ENCODE results near the gene SERPINB12. TPM values are rescaled to one million over a fixed set of nuclear protein-coding genes. Genes with fewer than 3 reads are reported as not detected.

Gene SERPINB12
- total and polyA plus RNA-seq, 4 experiments from 2014 or later, result not detected

- H3K27ac ChIP-seq (ENCODE audit: low read depth, low read length), result no peak overlapping the region
- no peaks in the 10 kb centered on the region for H3K36me3 ChIP-seq (ENCODE audit: insufficient read depth, low read length)
- H3K9me3 ChIP-seq (ENCODE audit: control insufficient read depth in 1 of 2, low read length in 2 of 2), result no peaks in the 10 kb centered on the region
- DNase-seq, result no peak
- intact Hi-C loops (cut with micrococcal nuclease), result no loop called here
- no peaks in the 10 kb centered on the region for H3K4me1 ChIP-seq (ENCODE audit: insufficient read depth, low read length)
- POLR2A ChIA-PET (ENCODE audit: partially characterized antibody), result no interaction called here
- no peak overlapping the region for H3K4me3 Mint-ChIP-seq
- H3K27ac Mint-ChIP-seq, result no peak overlapping the region
- H3K9me3 Mint-ChIP-seq, result peaks cover 0 to 2% (median 0%) of the 10 kb centered on the region in 8 donors
- H3K4me1 Mint-ChIP-seq, result no peaks in the 10 kb centered on the region
- H3K4me3 ChIP-seq (ENCODE audit: low read length in 2 of 2), result no peak overlapping the region
- CTCF ChIA-PET (ENCODE audit: partially characterized antibody), result no interaction called here
- H3K27me3 Mint-ChIP-seq, result peaks cover 5% of the 10 kb centered on the region in 2 donors
- H3K27me3 ChIP-seq (ENCODE audit: insufficient read depth, low read length), result no peaks in the 10 kb centered on the region
- H3K36me3 Mint-ChIP-seq, result no peaks in the 10 kb centered on the region
These were observed 22.4 kb downstream of the SERPINB12 start for GRCh38 chr18:63564561-63564960.

GRCh38 chr18:63567276-63567675, 25.1 kb downstream of the SERPINB12 start:
- POLR2A ChIA-PET (ENCODE audit: partially characterized antibody), result interaction anchor here (1.4 kb wide), 1 partner anchor 20 kb away, joined by 3 read pairs; the partner anchor contains the start of gene SERPINB13
- Mint-ChIP-seq H3K9me3 (peaks cover 0 to 1% (median 0%) of the 10 kb centered on the region in 8 donors), H3K4me1 (no peaks in the 10 kb centered on the region), H3K4me3 (no peak overlapping the region), H3K27me3 (peaks cover 3 to 5% of the 10 kb centered on the region in 2 donors), H3K36me3 (no peaks in the 10 kb centered on the region), H3K27ac (no peak overlapping the region)
- CTCF ChIA-PET (ENCODE audit: partially characterized antibody), result no interaction called here
- no peaks in the 10 kb centered on the region for H3K4me1 ChIP-seq (ENCODE audit: insufficient read depth, low read length)
- no peaks in the 10 kb centered on the region for H3K27me3 ChIP-seq (ENCODE audit: insufficient read depth, low read length)
- H3K4me3 ChIP-seq (ENCODE audit: low read length in 2 of 2), result no peak overlapping the region
- no peaks in the 10 kb centered on the region for H3K9me3 ChIP-seq (ENCODE audit: control insufficient read depth in 1 of 2, low read length in 2 of 2)
- H3K27ac ChIP-seq (ENCODE audit: low read depth, low read length), result no peak overlapping the region
- no peak for DNase-seq
- no peaks in the 10 kb centered on the region for H3K36me3 ChIP-seq (ENCODE audit: insufficient read depth, low read length)
- intact Hi-C loops (cut with micrococcal nuclease), result no loop called here

- no peaks in the 10 kb centered on the region for H3K9me3 ChIP-seq (ENCODE audit: control insufficient read depth in 1 of 2, low read length in 2 of 2)
- H3K27ac ChIP-seq (ENCODE audit: low read depth, low read length), result no peak overlapping the region
- H3K27me3 ChIP-seq (ENCODE audit: insufficient read depth, low read length), result no peaks in the 10 kb centered on the region
- ChIA-PET CTCF (ENCODE audit: partially characterized antibody) (no interaction called here), POLR2A (ENCODE audit: partially characterized antibody) (no interaction called here)
- no peaks in the 10 kb centered on the region for H3K4me1 ChIP-seq (ENCODE audit: insufficient read depth, low read length)
- Mint-ChIP-seq H3K27me3 (peaks cover 3 to 5% of the 10 kb centered on the region in 2 donors), H3K4me1 (no peaks in the 10 kb centered on the region), H3K4me3 (no peak overlapping the region), H3K36me3 (no peaks in the 10 kb centered on the region), H3K27ac (no peak overlapping the region), H3K9me3 (no peaks in the 10 kb centered on the region)
- intact Hi-C loops (cut with micrococcal nuclease), result no loop called here
- H3K36me3 ChIP-seq (ENCODE audit: insufficient read depth, low read length), result no peaks in the 10 kb centered on the region
- H3K4me3 ChIP-seq (ENCODE audit: low read length in 2 of 2), result no peak overlapping the region
- no peak for DNase-seq
These were observed 25.7 kb downstream of the SERPINB12 start for GRCh38 chr18:63567825-63568224.

- H3K4me3 Mint-ChIP-seq, result no peak overlapping the region
- intact Hi-C loops (cut with micrococcal nuclease), result no loop called here
- CTCF ChIA-PET (ENCODE audit: partially characterized antibody), result no interaction called here
These were observed 28.6 kb downstream of the SERPINB12 start for GRCh38 chr18:63570721-63571120.

GRCh38 chr18:63575681-63576080, 33.5 kb downstream of the SERPINB12 start:
- POLR2A ChIA-PET (ENCODE audit: partially characterized antibody), result no interaction called here
- intact Hi-C loops (cut with micrococcal nuclease), result no loop called here
- no peak overlapping the region for H3K27ac Mint-ChIP-seq
- H3K4me3 Mint-ChIP-seq, result no peak overlapping the region
- H3K27me3 ChIP-seq (ENCODE audit: insufficient read depth, low read length), result no peaks in the 10 kb centered on the region
- H3K27me3 Mint-ChIP-seq, result peaks cover 0 to 4% of the 10 kb centered on the region in 2 donors
- H3K4me1 ChIP-seq (ENCODE audit: insufficient read depth, low read length), result no peaks in the 10 kb centered on the region
- no peaks in the 10 kb centered on the region for H3K9me3 ChIP-seq (ENCODE audit: control insufficient read depth in 1 of 2, low read length in 2 of 2)
- CTCF ChIA-PET (ENCODE audit: partially characterized antibody), result no interaction called here
- H3K9me3 Mint-ChIP-seq, result peaks cover 0 to 1% (median 0%) of the 10 kb centered on the region in 8 donors
- no peak overlapping the region for H3K4me3 ChIP-seq (ENCODE audit: low read length in 2 of 2)
- H3K36me3 ChIP-seq (ENCODE audit: insufficient read depth, low read length), result no peaks in the 10 kb centered on the region
- H3K36me3 Mint-ChIP-seq, result no peaks in the 10 kb centered on the region
- no peak for DNase-seq
- no peaks in the 10 kb centered on the region for H3K4me1 Mint-ChIP-seq
- H3K27ac ChIP-seq (ENCODE audit: low read depth, low read length), result no peak overlapping the region

More at GRCh38 chr18:63570721-63571120, 28.6 kb downstream of the SERPINB12 start:
- no peaks in the 10 kb centered on the region for H3K36me3 Mint-ChIP-seq
- no peak overlapping the region for H3K27ac Mint-ChIP-seq
- Histone ChIP-seq H3K9me3 (ENCODE audit: control insufficient read depth in 1 of 2, low read length in 2 of 2) (no peaks in the 10 kb centered on the region), H3K4me1 (ENCODE audit: insufficient read depth, low read length) (no peaks in the 10 kb centered on the region), H3K27me3 (ENCODE audit: insufficient read depth, low read length) (no peaks in the 10 kb centered on the region), H3K36me3 (ENCODE audit: insufficient read depth, low read length) (no peaks in the 10 kb centered on the region), H3K27ac (ENCODE audit: low read depth, low read length) (no peak overlapping the region), H3K4me3 (ENCODE audit: low read length in 2 of 2) (no peak overlapping the region)
- H3K9me3 Mint-ChIP-seq, result no peaks in the 10 kb centered on the region
- H3K4me1 Mint-ChIP-seq, result no peaks in the 10 kb centered on the region
- DNase-seq, result no peak
- H3K27me3 Mint-ChIP-seq, result peaks cover 1 to 4% of the 10 kb centered on the region in 2 donors
- POLR2A ChIA-PET (ENCODE audit: partially characterized antibody), result no interaction called here

GRCh38 chr18:63578357-63578958, 36.3 kb downstream of the SERPINB12 start:
- H3K36me3 ChIP-seq (ENCODE audit: insufficient read depth, low read length), result no peaks in the 10 kb centered on the region
- H3K4me3 Mint-ChIP-seq, result no peak overlapping the region
- ChIA-PET CTCF (ENCODE audit: partially characterized antibody) (interaction anchor here (1.0 to 1.3 kb wide), 2 partner anchors 60 to 164 kb away, joined by 3 to 4 read pairs; no protein-coding TSS in a partner anchor), POLR2A (ENCODE audit: partially characterized antibody) (no interaction called here)
- H3K27ac Mint-ChIP-seq, result no peak overlapping the region
- H3K4me3 ChIP-seq (ENCODE audit: low read length in 2 of 2), result no peak overlapping the region
- H3K27me3 Mint-ChIP-seq, result peaks cover 1 to 4% of the 10 kb centered on the region in 2 donors
- no peaks in the 10 kb centered on the region for H3K4me1 Mint-ChIP-seq
- no peaks in the 10 kb centered on the region for H3K4me1 ChIP-seq (ENCODE audit: insufficient read depth, low read length)
- H3K27me3 ChIP-seq (ENCODE audit: insufficient read depth, low read length), result no peaks in the 10 kb centered on the region
- intact Hi-C loops (cut with micrococcal nuclease), result no loop called here
- H3K9me3 ChIP-seq (ENCODE audit: control insufficient read depth in 1 of 2, low read length in 2 of 2), result no peaks in the 10 kb centered on the region
- no peak overlapping the region for H3K27ac ChIP-seq (ENCODE audit: low read depth, low read length)
- H3K9me3 Mint-ChIP-seq, result peaks cover 0 to 1% (median 0%) of the 10 kb centered on the region in 8 donors
- no peak for DNase-seq
- no peaks in the 10 kb centered on the region for H3K36me3 Mint-ChIP-seq

- Mint-ChIP-seq H3K27me3 (peaks cover 2 to 4% of the 10 kb centered on the region in 2 donors), H3K9me3 (peaks cover 0 to 1% (median 0%) of the 10 kb centered on the region in 8 donors), H3K27ac (no peak overlapping the region), H3K36me3 (no peaks in the 10 kb centered on the region), H3K4me3 (no peak overlapping the region), H3K4me1 (no peaks in the 10 kb centered on the region)
- CTCF ChIA-PET (ENCODE audit: partially characterized antibody), result interaction anchor here (1.3 kb wide), 1 partner anchor 61 kb away, joined by 3 read pairs; no protein-coding TSS in a partner anchor
- Histone ChIP-seq H3K9me3 (ENCODE audit: control insufficient read depth in 1 of 2, low read length in 2 of 2) (no peaks in the 10 kb centered on the region), H3K27me3 (ENCODE audit: insufficient read depth, low read length) (no peaks in the 10 kb centered on the region), H3K4me1 (ENCODE audit: insufficient read depth, low read length) (no peaks in the 10 kb centered on the region), H3K4me3 (ENCODE audit: low read length in 2 of 2) (no peak overlapping the region), H3K36me3 (ENCODE audit: insufficient read depth, low read length) (no peaks in the 10 kb centered on the region), H3K27ac (ENCODE audit: low read depth, low read length) (no peak overlapping the region)
- POLR2A ChIA-PET (ENCODE audit: partially characterized antibody), result no interaction called here
- intact Hi-C loops (cut with micrococcal nuclease), result no loop called here
- no peak for DNase-seq
These were observed 37.4 kb downstream of the SERPINB12 start for GRCh38 chr18:63579616-63580015.

Data from CD4-positive, alpha-beta memory T cell (primary cell).